WTC11 (cell line): ENCODE data around the gene GLRX. TPM values are rescaled to one million over a fixed set of nuclear protein-coding genes. Genes with fewer than 3 reads are reported as not detected.

Source experiments
- ATAC-seq: fragments of 200-7000 bp; cut with Tn5 transposase; 2 replicates; pipeline ENCODE4 v1.10.0; 2021; ENCODE audit warnings: mild to moderate bottlenecking, moderate library complexity
- CTCF ChIA-PET: fragments of 300-600 bp; sonication (Branson Sonifier 250); formaldehyde crosslinking; loops from one replicate; lab custom pipeline; 2021; ENCODE audit warnings: antibody characterized with exemption; lab: Charles Lee
- POLR2A ChIA-PET: fragments of 350-600 bp; sonication (Branson Sonifier 250); formaldehyde crosslinking; loops from one replicate; lab custom pipeline; 2021; ENCODE audit warnings: antibody characterized with exemption; lab: Charles Lee
- DNase-seq: peaks from one replicate; pipeline ENCODE4 v3.0.0; 2021; ENCODE audit warnings: low spot score
- H3K27ac Mint-ChIP-seq: 2 replicates; pipeline ENCODE4 v1.8.0; 2021; ENCODE audit warnings: mixed read lengths
- H3K27me3 Mint-ChIP-seq: 2 replicates; pipeline ENCODE4 v1.8.0; 2021; ENCODE audit warnings: low read depth, mild to moderate bottlenecking, moderate library complexity, mixed read lengths
- H3K36me3 Mint-ChIP-seq: 2 replicates; pipeline ENCODE4 v1.8.0; 2021; ENCODE audit warnings: mixed read lengths
- H3K4me1 Mint-ChIP-seq: 2 replicates; pipeline ENCODE4 v1.8.0; 2022; ENCODE audit warnings: mixed read lengths
- H3K4me3 Mint-ChIP-seq: 2 replicates; pipeline ENCODE4 v1.8.0; 2021; ENCODE audit warnings: mild to moderate bottlenecking, moderate library complexity, mixed read lengths
- H3K9me3 Mint-ChIP-seq: 2 replicates; pipeline ENCODE4 v1.8.0; 2021; ENCODE audit warnings: mixed read lengths
- ATF1 ChIP-seq: sonication (generic); formaldehyde crosslinking; IDR thresholded peaks from 2 replicates; pipeline ENCODE4 v1.8.1; 2023; ENCODE audit warnings: mild to moderate bottlenecking, moderate library complexity, missing genetic modification reagents
- CBFB ChIP-seq: sonication (generic); formaldehyde crosslinking; IDR thresholded peaks from 2 replicates; pipeline ENCODE4 v1.8.1; 2022; ENCODE audit warnings: mild to moderate bottlenecking, low read depth, missing genetic modification reagents
- CDX4 ChIP-seq: fragments of 250-450 bp; sonication (Bioruptor Pico); IDR thresholded peaks from 2 replicates; pipeline ENCODE4 v1.9.0; 2021; ENCODE audit warnings: moderate library complexity, mild to moderate bottlenecking, inconsistent platforms, borderline replicate concordance
- CREM ChIP-seq: sonication (generic); formaldehyde crosslinking; IDR thresholded peaks from 2 replicates; pipeline ENCODE4 v1.8.1; 2022; ENCODE audit warnings: mild to moderate bottlenecking, missing genetic modification reagents, moderate library complexity
- EMX1 ChIP-seq: fragments of 250-450 bp; sonication (Bioruptor Pico); IDR thresholded peaks from 2 replicates; pipeline ENCODE4 v1.8.0; 2021; ENCODE audit warnings: mild to moderate bottlenecking
- KAT7 ChIP-seq: sonication (generic); formaldehyde crosslinking; IDR thresholded peaks from 2 replicates; pipeline ENCODE4 v1.8.1; 2023; ENCODE audit warnings: missing genetic modification reagents, mild to moderate bottlenecking, borderline replicate concordance
- NFE2L1 ChIP-seq: sonication (generic); formaldehyde crosslinking; IDR thresholded peaks from 2 replicates; pipeline ENCODE4 v1.8.1; 2023; ENCODE audit warnings: missing genetic modification reagents
- NR3C1 ChIP-seq: sonication (generic); formaldehyde crosslinking; conservative IDR thresholded peaks from 2 replicates; pipeline ENCODE4 v1.8.1; 2023; ENCODE audit warnings: low read depth, mild to moderate bottlenecking, missing genetic modification reagents
- OVOL2 ChIP-seq: fragments of 250-450 bp; sonication (Bioruptor Pico); IDR thresholded peaks from 2 replicates; pipeline ENCODE4 v1.9.0; 2021; ENCODE audit warnings: mild to moderate bottlenecking, borderline replicate concordance
- PRRX2 ChIP-seq: fragments of 250-450 bp; sonication (Bioruptor Pico); IDR thresholded peaks from 2 replicates; pipeline ENCODE4 v1.8.0; 2021; ENCODE audit warnings: mild to moderate bottlenecking
- SP1 ChIP-seq: sonication (generic); formaldehyde crosslinking; conservative IDR thresholded peaks from 2 replicates; pipeline ENCODE4 v1.8.1; 2022; ENCODE audit warnings: missing genetic modification reagents
- TEAD1 ChIP-seq: sonication (generic); formaldehyde crosslinking; IDR thresholded peaks from 2 replicates; pipeline ENCODE4 v1.8.0; 2022; ENCODE audit warnings: mild to moderate bottlenecking, missing genetic modification reagents
- USF1 ChIP-seq: sonication (generic); formaldehyde crosslinking; IDR thresholded peaks from 2 replicates; pipeline ENCODE4 v1.8.0; 2022; ENCODE audit warnings: mild to moderate bottlenecking, missing genetic modification reagents
- ZBTB21 ChIP-seq: sonication (generic); formaldehyde crosslinking; IDR thresholded peaks from 2 replicates; pipeline ENCODE4 v1.8.1; 2023; ENCODE audit warnings: mild to moderate bottlenecking, missing genetic modification reagents, borderline replicate concordance
- ZNF138 ChIP-seq: sonication (generic); formaldehyde crosslinking; conservative IDR thresholded peaks from 2 replicates; pipeline ENCODE4 v1.8.1; 2022; ENCODE audit warnings: mild to moderate bottlenecking, moderate library complexity, missing genetic modification reagents
- ZNF232 ChIP-seq: sonication (generic); formaldehyde crosslinking; IDR thresholded peaks from 2 replicates; pipeline ENCODE4 v1.8.0; 2022; ENCODE audit warnings: mild to moderate bottlenecking, missing genetic modification reagents
- ZNF263 ChIP-seq: sonication (generic); formaldehyde crosslinking; IDR thresholded peaks from 2 replicates; pipeline ENCODE4 v1.8.1; 2022; ENCODE audit warnings: low read depth, mild to moderate bottlenecking, moderate library complexity, missing genetic modification reagents
- ZNF396 ChIP-seq: fragments of 250-450 bp; sonication (Bioruptor Pico); IDR thresholded peaks from 2 replicates; pipeline ENCODE4 v1.8.0; 2021; ENCODE audit warnings: mild to moderate bottlenecking, moderate library complexity, borderline replicate concordance
- ZNF423 ChIP-seq: fragments of 250-450 bp; sonication (Bioruptor Pico); IDR thresholded peaks from 2 replicates; pipeline ENCODE4 v2.1.2; 2022; ENCODE audit warnings: mild to moderate bottlenecking, moderate library complexity
- total RNA-seq: library from RNA; stranded (reverse); gene quantifications from 3 replicates; pipeline ENCODE4 v1.2.3, GENCODE V29; 2021
- TF ChIP-seq, protein P1 (sequence below): sonication (generic); formaldehyde crosslinking; IDR thresholded peaks from 2 replicates; pipeline ENCODE4 v1.8.1; 2022; ENCODE audit warnings: low read depth, mild to moderate bottlenecking, moderate library complexity, missing genetic modification reagents, borderline replicate concordance
- TF ChIP-seq, protein P2 (sequence below): sonication (generic); formaldehyde crosslinking; IDR thresholded peaks from 2 replicates; pipeline ENCODE4 v1.8.1; 2023; ENCODE audit warnings: mild to moderate bottlenecking, missing genetic modification reagents
- TF ChIP-seq, protein P3 (sequence below): sonication (generic); formaldehyde crosslinking; IDR thresholded peaks from 2 replicates; pipeline ENCODE4 v1.8.1; 2023; ENCODE audit warnings: mild to moderate bottlenecking, missing genetic modification reagents
- TF ChIP-seq, protein P4 (sequence below): fragments of 250-450 bp; sonication (Bioruptor Pico); IDR thresholded peaks from 2 replicates; pipeline ENCODE4 v1.9.0; 2021; ENCODE audit warnings: mild to moderate bottlenecking

Gene GLRX
- total RNA-seq, 1 experiment from 2014 or later: 15.9 TPM

DNA sequence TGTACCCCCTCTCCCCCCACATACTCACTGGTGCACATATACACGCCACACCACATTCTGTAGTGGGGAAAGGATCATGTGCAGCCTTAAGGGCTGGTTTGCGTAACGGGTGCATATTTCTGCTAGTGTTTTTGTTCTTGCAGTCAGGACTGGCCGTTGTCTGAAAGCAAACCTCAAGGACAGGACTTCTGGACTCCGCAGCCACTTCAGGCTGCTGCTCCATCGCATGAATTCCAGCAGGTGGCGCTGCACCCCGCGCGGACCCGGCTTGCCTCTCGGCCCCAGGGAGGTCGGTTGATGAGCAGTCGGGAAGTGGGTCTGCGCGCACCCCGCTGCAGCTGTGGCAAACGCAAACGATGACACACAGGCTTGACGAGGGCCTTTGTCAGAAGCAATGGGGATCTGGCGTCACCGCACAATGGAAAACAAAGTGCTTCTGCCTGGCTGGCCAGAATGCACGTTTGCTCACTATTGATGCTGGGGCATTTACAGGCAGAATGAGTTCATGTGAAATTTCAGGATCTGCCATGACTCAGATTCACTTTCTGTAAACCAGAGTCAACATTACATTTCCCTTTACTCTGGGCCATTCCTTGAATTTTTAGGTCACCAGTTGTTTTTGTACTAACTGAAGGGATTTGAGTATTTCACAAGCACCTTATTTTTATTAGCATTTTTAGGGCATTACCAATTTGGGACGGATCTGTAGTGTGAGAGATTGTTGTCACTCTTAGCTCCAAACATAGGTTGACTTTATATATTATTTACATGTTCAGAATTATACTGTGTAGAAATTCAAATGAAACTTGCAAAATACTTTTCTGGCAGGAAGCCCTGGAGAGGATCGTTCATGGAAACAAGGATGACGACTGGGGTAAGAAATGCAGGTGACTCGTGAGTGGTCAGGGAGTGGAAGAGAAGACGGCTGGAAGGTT, 36.4 kb upstream of the GLRX start (continued):
- TF ChIP-seq, protein P1, sequence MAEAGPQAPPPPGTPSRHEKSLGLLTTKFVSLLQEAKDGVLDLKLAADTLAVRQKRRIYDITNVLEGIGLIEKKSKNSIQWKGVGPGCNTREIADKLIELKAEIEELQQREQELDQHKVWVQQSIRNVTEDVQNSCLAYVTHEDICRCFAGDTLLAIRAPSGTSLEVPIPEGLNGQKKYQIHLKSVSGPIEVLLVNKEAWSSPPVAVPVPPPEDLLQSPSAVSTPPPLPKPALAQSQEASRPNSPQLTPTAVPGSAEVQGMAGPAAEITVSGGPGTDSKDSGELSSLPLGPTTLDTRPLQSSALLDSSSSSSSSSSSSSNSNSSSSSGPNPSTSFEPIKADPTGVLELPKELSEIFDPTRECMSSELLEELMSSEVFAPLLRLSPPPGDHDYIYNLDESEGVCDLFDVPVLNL: no peak
- TF ChIP-seq USF1 (no peak), ZNF263 (CRISPR knock-in tag) (no peak), OVOL2 (no peak), ZBTB21 (0 out of 2 replicates have a peak, but pooled peaks have one; percentile 59), CREM (peak; percentile 27; the same call in 1 of the 2 replicates), ATF1 (no peak), ZNF138 (CRISPR knock-in tag) (no peak), NR3C1 (CRISPR knock-in tag) (no peak), NFE2L1 (CRISPR knock-in tag) (no peak), TEAD1 (peak; percentile 78; the same call in 1 of the 2 replicates)
- TF ChIP-seq, protein P2, sequence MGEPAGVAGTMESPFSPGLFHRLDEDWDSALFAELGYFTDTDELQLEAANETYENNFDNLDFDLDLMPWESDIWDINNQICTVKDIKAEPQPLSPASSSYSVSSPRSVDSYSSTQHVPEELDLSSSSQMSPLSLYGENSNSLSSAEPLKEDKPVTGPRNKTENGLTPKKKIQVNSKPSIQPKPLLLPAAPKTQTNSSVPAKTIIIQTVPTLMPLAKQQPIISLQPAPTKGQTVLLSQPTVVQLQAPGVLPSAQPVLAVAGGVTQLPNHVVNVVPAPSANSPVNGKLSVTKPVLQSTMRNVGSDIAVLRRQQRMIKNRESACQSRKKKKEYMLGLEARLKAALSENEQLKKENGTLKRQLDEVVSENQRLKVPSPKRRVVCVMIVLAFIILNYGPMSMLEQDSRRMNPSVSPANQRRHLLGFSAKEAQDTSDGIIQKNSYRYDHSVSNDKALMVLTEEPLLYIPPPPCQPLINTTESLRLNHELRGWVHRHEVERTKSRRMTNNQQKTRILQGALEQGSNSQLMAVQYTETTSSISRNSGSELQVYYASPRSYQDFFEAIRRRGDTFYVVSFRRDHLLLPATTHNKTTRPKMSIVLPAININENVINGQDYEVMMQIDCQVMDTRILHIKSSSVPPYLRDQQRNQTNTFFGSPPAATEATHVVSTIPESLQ: no peak
- TF ChIP-seq, protein P3, sequence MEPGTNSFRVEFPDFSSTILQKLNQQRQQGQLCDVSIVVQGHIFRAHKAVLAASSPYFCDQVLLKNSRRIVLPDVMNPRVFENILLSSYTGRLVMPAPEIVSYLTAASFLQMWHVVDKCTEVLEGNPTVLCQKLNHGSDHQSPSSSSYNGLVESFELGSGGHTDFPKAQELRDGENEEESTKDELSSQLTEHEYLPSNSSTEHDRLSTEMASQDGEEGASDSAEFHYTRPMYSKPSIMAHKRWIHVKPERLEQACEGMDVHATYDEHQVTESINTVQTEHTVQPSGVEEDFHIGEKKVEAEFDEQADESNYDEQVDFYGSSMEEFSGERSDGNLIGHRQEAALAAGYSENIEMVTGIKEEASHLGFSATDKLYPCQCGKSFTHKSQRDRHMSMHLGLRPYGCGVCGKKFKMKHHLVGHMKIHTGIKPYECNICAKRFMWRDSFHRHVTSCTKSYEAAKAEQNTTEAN (CRISPR knock-in tag): no peak
- TF ChIP-seq, protein P4, sequence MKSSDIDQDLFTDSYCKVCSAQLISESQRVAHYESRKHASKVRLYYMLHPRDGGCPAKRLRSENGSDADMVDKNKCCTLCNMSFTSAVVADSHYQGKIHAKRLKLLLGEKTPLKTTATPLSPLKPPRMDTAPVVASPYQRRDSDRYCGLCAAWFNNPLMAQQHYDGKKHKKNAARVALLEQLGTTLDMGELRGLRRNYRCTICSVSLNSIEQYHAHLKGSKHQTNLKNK (CRISPR knock-in tag): no peak

DNA sequence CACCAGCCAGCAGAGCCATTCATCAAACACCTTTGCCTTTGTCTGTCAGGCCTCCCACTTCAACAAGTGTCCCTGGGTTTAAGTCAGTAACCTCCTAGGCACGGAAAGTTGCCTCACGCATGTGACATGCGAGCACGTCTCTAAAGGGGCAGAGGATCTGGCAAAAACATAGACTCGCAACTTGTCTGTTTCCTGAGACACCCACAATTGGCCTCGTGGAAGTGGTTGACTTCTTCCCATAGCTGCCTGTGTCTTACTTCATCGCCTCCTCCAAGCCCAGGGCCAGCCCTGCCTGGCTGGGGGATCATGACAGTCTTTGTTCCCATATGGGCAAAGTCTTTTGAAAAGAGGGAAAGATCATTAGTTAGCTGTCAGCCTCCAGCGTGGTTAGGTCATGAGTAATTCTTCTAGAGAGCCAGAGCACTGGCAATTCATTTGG, 35.5 kb upstream of the GLRX start:
- Mint-ChIP-seq H3K4me1 (peaks cover 25% of the 10 kb centered on the region), H3K36me3 (no peaks in the 10 kb centered on the region), H3K9me3 (peaks cover 4% of the 10 kb centered on the region; the same call in 1 of the 2 replicates), H3K27me3 (peaks cover 8% of the 10 kb centered on the region), H3K4me3 (no peak overlapping the region), H3K27ac (peak overlapping the region; percentile 23; the same call in 1 of the 2 replicates)
- no peak for DNase-seq
- CTCF ChIA-PET: interaction anchor here (1.4 to 2.0 kb wide), 2 partner anchors 211 to 479 kb away, joined by 3 to 6 read pairs; partner anchors contain the start of gene RFESD
- POLR2A ChIA-PET: no interaction called here
- ATAC-seq: no peak
- TF ChIP-seq, protein P4 (CRISPR knock-in tag): no peak
- TF ChIP-seq ZNF396 (CRISPR knock-in tag) (no peak), KAT7 (CRISPR knock-in tag) (no peak), PRRX2 (CRISPR knock-in tag) (no peak), EMX1 (CRISPR knock-in tag) (no peak), ZNF423 (CRISPR knock-in tag) (no peak), CDX4 (no peak), CBFB (no peak), SP1 (CRISPR knock-in tag) (no peak), OVOL2 (no peak), USF1 (no peak), ZNF232 (CRISPR knock-in tag) (no peak)
- TF ChIP-seq, protein P3 (CRISPR knock-in tag): no peak
